ENCODE measurements around the gene MYH7B.

Gene MYH7B

DNA sequence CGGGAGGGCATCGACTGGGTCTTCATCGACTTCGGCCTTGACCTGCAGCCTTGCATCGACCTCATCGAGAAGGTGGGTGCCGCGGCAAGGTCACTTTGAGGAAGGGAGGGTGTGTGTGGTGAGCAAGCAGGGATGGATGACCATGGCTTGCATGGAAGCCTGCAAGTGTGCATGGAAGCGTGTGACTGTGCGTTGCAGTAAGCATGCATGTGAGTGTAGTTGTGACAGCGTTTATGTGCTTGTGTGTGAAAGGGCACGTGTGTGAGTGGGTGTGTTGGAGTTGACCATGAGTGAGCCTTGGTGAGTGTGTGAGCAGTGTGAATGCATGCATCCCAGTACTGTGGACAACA is 32.5 kb downstream of the MYH7B start:
- TF ChIP-seq ZFX (IDR thresholded peaks at IDR 0.05): no peak
- TF ChIP-seq, protein P1, sequence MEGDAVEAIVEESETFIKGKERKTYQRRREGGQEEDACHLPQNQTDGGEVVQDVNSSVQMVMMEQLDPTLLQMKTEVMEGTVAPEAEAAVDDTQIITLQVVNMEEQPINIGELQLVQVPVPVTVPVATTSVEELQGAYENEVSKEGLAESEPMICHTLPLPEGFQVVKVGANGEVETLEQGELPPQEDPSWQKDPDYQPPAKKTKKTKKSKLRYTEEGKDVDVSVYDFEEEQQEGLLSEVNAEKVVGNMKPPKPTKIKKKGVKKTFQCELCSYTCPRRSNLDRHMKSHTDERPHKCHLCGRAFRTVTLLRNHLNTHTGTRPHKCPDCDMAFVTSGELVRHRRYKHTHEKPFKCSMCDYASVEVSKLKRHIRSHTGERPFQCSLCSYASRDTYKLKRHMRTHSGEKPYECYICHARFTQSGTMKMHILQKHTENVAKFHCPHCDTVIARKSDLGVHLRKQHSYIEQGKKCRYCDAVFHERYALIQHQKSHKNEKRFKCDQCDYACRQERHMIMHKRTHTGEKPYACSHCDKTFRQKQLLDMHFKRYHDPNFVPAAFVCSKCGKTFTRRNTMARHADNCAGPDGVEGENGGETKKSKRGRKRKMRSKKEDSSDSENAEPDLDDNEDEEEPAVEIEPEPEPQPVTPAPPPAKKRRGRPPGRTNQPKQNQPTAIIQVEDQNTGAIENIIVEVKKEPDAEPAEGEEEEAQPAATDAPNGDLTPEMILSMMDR (conservative IDR thresholded peaks at IDR 0.05): no peak
- no peak overlapping the region for H3K27ac ChIP-seq

DNA sequence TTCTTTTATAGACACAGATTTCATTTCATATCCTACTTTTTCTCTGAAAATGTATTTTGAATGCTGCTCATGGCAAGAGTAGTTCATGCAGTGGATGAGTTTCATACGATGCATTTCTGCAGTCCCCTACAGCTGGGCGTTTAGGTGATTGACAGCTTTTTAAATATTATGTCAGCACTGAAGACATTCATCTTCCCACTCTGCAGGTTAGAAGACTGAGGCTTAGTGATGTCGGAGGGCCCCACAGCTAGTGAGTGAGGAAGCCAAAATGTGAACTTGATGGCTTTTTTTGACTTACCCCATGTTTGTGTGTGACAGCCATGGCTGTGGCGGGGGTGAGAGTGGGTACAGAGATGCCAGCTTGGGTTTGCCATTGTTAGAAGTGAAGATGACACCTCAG is 33.5 kb downstream of the MYH7B start:
- TF ChIP-seq, protein P1 (conservative IDR thresholded peaks at IDR 0.05): no peak
- TF ChIP-seq ZFX (IDR thresholded peaks at IDR 0.05): no peak
- no peak overlapping the region for H3K27ac ChIP-seq

DNA sequence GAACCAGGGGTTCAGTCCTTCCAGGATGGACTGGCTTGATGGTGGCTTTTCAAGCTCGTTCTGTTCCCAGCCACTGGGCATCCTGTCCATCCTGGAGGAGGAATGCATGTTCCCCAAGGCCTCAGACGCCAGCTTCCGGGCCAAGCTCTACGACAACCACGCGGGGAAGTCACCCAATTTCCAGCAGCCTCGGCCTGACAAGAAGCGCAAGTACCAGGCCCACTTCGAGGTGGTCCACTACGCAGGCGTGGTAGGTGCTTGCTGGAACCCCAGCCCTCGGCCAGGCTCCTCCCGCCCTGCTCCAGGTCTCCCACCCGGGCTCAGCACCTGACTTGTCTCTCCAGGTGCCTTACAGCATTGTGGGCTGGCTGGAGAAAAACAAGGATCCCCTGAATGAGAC is 34.0 kb downstream of the MYH7B start:
- TF ChIP-seq ZFX (IDR thresholded peaks at IDR 0.05): no peak
- TF ChIP-seq, protein P1 (conservative IDR thresholded peaks at IDR 0.05): no peak
- H3K27ac ChIP-seq: no peak overlapping the region

DNA sequence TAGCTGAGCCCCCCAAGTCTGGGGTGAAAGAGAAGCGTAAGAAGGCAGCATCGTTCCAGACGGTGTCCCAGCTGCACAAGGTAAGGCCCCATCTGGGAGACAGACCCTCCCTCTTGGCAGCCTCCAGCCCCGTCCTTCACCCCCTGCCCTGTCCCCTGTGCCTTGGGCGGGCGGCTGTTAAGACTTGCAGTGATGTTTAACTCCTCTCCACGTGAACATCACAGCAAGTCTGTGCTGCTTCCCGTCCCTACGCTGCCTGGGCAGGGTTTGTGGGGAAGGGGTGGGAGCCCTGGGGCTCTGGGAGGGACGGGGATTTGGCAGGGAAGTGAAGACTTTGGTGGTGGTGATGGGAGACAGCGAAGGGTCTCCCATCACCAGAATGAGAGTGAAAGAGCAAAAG is 34.6 kb downstream of the MYH7B start:
- no peak overlapping the region for H3K27ac ChIP-seq
- TF ChIP-seq ZFX (IDR thresholded peaks at IDR 0.05): no peak
- TF ChIP-seq, protein P1 (conservative IDR thresholded peaks at IDR 0.05): no peak

DNA sequence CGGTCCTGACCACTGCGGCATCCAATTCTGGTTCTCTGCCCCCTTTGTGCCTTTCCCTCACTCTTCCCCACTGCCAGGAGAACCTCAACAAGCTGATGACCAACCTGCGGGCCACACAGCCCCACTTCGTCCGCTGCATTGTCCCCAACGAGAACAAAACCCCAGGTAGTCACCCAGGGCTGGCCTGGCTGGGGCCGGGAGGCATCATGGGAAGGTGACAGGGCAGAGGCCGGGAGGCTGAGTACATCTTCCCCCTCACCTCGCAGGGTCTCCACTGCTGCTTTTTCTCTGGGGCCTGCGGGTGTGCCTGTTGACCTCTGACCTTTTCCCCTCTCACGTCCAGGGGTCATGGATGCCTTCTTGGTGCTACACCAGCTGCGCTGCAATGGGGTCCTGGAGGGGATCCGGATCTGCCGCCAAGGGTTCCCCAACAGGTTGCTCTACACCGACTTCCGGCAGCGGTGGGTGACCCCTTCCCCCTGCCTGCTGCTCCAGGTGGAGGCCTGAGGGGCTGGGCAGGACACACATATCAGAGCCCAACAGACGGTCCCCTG is 35.1 kb downstream of the MYH7B start:
- no peak overlapping the region for H3K27ac ChIP-seq
- TF ChIP-seq, protein P1 (conservative IDR thresholded peaks at IDR 0.05): no peak
- no peak for TF ChIP-seq ZFX (IDR thresholded peaks at IDR 0.05)

DNA sequence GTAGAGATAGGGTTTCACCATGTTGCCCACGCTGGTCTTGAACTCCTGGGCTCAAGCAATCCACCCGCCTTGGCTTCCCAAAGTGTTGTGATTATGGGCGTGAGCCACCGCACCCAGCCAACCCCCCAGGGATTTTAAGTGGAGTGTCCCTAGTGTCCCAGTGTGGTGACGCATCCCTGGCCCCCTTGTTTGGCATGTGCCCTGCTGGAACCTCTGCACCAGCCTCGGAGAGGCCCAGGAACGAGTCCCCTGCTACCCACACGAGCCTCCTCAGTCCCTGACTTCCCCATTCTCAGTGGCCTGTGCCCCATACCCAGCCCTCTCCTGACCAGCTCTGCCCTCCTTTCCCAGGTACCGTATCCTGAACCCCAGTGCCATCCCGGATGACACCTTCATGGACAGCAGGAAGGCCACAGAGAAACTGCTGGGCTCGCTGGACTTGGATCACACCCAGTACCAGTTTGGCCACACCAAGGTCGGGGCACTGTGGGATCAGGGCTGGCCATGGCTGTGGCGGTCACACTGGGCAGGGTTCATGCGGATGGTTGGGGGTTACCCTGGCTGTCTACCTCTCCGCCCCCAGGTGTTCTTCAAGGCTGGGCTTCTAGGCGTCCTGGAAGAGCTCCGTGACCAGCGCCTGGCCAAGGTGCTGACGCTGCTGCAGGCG is 37.2 kb downstream of the MYH7B start:
- H3K27ac ChIP-seq: no peak overlapping the region
- TF ChIP-seq, protein P1 (conservative IDR thresholded peaks at IDR 0.05): no peak
- TF ChIP-seq ZFX (IDR thresholded peaks at IDR 0.05): no peak

DNA sequence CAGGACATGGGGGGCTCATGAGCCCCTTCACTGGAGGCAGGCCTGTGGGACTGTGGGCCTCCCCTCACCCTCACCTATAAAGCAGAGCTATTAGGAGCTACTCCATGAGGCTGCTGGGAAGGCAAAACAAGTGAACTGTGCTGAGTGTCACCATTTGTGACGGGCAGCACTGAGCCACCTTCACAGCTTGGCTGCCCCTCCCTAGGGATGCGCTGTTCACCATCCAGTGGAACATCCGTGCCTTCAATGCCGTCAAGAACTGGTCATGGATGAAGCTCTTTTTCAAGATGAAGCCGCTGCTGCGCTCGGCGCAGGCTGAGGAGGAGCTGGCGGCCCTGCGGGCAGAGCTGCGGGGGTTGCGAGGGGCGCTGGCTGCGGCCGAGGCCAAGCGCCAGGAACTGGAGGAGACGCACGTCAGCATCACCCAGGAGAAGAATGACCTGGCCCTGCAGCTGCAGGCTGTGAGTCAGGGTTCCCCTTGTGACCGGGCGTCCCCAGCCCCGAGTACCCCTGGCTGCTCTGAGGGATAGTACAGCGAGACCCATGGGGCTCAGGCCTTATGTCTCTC is 38.4 kb downstream of the MYH7B start:
- H3K27ac ChIP-seq: no peak overlapping the region
- TF ChIP-seq ZFX (IDR thresholded peaks at IDR 0.05): no peak
- TF ChIP-seq, protein P1 (conservative IDR thresholded peaks at IDR 0.05): no peak
